GM12892 (cell line): ENCODE measurements around the gene TIAL1.
"Not testable (repeated sequence)": the region's sequence is repeated elsewhere in the genome, so short reads cannot be mapped to it uniquely, and the experiment has no call there.

Experiments used
- DNase-seq: peaks from one replicate; pipeline ENCODE4 v3.0.0; 2011; ENCODE audit not compliant: insufficient read length
- FAIRE-seq: peaks from 2 replicates; lab custom pipeline; 2011; peaks lifted over from hg19 to GRCh38; lab: Jason Lieb, UNC
- POLR2A ChIP-seq: IDR thresholded peaks from 2 replicates; pipeline ENCODE4 v1.6.1; 2011; ENCODE audit warnings: low read depth, low read length, control low read depth
- POLR2AphosphoS5 ChIP-seq: IDR thresholded peaks from 2 replicates; pipeline ENCODE4 v1.6.1; 2011; ENCODE audit warnings: low read depth, low read length, control low read depth
- TAF1 ChIP-seq: IDR thresholded peaks from 2 replicates; pipeline ENCODE4 v1.6.1; 2011; ENCODE audit warnings: low read depth, mild to moderate bottlenecking, control low read depth, low read length, borderline replicate concordance

The TIAL1 gene

DNA sequence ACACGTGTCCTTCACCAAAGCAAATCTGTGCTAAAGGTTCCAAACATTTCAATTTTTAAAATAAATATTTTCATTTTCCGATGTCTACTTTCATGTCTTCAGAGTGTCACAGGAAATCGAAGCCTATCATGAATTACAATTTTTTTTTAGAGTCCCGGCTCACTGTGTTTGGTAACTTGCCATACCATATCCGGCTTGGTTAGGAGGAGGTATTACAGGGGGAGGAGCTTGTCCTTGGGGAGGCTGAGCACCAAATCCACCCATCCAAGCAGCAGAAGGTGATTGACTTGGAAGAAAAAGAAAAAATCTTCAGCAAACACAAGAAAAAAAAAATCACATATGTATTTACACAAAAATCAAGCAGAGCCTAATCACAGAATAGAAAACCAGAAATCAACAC, 21.3 kb downstream of the TIAL1 start:
- no peak for DNase-seq
- TF ChIP-seq POLR2A, result no peak
- no peak for TF ChIP-seq POLR2AphosphoS5
- TF ChIP-seq TAF1, result no peak
- no peak for FAIRE-seq

DNA sequence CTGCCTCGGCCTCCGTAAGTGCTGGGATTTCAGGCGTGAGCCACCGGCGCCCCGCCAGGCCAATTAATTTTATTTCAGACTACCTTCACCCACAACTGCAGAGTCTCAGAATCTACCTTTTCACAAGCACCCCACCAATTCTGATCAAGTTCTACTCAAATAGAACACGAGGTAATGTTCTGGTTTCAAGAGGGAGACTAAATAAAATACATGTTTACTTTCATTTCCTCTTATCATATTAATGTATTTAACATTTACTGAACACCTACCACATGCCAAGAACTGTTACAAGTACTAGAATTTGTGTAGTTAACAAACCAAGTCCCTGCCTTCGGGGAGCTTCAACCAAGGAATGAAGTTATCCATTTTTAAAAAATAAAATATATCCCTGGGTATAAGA, 28.8 kb downstream of the TIAL1 start:
- DNase-seq (no peak), FAIRE-seq (peak; percentile 46)
- TF ChIP-seq POLR2A (no peak), TAF1 (no peak), POLR2AphosphoS5 (no peak)

DNA sequence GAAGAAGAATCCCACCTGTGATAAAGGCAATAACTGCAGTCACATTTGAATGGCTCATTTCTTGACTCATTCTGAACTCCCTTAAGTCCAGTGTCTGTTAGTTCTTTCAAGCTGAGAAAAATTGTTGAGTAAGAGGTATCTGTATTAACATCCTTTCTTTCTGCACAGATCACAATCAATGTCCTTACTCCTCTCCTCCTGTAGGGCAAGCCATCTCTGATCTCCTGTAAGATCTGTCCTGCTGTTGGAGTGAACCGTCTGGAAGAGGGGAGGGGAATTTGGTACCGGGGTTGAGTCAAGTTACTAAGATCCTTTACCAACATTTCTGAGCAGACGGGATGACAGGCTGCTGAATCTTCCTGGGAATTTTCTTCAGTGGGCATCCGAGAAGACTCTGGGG, 34.7 kb downstream of the TIAL1 start:
- no peak for FAIRE-seq
- no peak for TF ChIP-seq TAF1
- no peak for TF ChIP-seq POLR2AphosphoS5
- no peak for TF ChIP-seq POLR2A
- DNase-seq, result no peak

DNA sequence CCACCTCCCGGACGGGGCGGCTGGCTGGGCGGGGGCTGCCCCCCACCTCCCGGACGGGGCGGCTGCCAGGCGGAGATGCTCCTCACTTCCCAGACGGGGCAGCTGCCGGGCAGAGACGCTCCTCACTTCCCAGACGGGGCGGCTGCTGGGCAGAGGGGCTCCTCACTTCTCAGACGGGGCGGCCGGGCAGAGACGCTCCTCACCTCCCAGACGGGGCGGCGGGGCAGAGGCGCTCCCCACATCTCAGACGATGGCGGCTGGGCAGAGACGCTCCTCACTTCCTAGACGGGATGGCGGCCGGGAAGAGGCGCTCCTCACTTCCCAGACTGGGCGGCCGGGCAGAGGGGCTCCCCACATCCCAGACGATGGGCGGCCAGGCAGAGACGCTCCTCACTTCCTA, 37.3 kb downstream of the TIAL1 start:
- FAIRE-seq, DNase-seq: not testable (repeated sequence)

DNA sequence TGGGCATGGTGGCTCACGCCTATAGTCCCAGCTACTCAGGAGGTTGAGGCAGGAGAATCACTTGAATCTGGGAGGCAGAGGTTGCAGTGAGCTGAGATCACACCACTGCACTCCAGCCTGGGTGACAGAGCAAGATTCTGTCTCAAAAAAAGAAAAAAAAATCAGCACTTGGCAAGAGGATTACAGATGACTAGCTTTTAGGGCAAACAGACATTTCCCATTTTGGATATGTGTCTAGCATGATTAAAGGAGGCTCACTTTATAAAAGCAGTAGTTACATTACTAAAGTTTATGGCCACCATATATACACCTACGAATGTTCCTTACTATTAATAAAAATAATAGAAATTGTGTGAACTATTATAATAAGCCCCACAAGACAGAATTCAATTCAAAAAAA, 40.7 kb downstream of the TIAL1 start:
- FAIRE-seq, DNase-seq: not testable (repeated sequence)

DNA sequence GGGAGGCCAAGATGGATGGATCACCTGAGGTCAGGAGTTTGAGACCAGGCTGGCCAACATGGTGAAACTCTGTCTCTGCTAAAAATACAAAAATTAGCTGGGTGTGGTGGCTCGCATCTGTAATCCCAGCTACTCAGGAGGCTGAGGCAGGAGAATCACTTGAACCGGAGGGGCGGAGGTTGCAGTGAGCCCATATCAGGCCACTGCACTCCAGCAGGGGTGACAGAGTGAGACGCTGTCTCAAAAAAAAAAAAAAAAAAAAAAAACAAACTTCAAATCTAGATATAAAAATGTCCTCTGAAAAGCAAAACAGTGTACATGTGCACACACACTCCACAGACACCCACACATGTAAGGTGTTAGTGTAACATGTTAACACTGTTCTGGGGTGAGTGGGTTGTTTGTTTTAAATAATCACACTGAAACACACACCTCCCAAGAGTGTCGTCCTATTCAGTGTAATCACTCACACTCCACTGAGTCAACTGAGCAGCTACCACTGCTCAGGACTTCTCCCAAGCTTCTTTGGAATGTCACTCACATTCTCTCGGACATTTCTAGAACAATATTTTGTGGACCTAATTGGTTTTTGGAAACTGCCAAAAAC, 41.5 kb downstream of the TIAL1 start:
- DNase-seq (no peak), FAIRE-seq (no peak)
- TF ChIP-seq TAF1, result no peak
- TF ChIP-seq POLR2A, result no peak
- TF ChIP-seq POLR2AphosphoS5, result no peak

DNA sequence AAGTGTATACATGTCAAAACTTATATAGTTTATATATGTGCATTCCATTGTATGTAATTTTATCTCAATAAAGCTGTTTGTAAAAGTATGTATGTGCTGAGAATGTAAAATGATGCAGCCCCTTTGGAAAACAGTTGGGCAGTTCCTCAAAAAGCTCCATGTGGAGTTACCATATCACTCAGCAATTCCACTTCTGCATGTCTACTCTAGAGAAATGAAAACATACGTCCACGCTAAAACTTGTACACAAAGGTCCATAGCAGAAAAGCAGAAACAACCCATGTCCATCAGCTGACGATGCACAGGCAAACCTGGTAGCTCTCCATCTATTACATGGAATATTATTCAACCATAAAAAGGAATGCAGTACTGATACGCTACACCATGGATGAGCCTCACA, 45.9 kb downstream of the TIAL1 start:
- no peak for FAIRE-seq
- no peak for DNase-seq
- TF ChIP-seq TAF1, result no peak
- no peak for TF ChIP-seq POLR2AphosphoS5
- no peak for TF ChIP-seq POLR2A

DNA sequence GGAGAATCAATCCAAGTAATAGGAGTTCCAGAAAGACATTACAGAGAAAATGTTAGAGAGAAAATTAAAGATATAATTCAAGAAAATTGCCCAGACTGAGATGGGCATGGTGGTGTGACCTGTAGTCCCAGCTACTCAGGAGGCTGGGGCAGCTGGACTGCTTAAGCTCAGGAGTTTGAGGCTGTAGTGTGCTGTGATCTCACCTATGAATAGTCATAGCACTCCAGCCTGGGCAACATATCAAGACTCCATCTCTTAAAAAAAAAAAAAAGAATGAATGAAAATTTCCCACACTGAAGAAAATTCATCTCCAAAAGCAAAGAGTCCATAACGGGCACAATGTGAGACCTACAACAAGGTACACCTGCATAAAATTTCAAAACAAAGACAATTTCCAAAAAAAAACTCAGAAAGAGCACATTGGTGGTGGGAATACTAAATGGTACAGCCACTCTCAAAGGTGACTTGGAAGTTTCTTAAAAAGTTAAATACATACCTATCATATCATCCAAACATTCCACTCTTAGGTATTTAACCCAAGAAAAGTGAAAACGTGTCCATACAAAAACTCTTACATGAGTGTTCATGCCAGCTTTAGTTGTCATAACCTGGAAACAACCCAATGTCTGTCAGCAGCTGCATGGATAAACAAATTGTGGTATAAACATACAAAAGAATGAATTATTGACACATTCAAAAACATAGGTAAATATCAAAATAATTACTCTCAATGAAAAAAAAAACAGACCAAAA, 47.3 kb downstream of the TIAL1 start:
- TF ChIP-seq POLR2AphosphoS5 (no peak), POLR2A (no peak), TAF1 (no peak)
- FAIRE-seq (no peak), DNase-seq (no peak)

DNA sequence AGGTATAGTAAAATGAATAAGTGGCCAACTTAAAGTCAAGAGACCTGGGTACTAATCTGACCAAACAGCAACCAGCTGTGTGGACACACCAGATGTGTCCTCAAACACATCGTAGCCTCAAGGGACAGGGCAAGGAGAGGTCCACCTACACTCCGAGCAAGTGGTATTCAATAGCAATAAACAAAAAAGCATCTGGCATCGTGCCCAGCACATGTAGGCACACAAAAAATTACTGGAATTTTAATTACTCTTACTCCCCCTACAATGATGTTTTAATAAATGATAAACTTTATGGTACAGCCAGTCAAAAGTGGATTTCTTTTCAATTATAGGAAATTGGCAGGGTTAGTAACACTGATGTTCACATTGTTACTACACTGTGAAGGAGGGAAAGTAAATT, 50.8 kb downstream of the TIAL1 start:
- TF ChIP-seq POLR2AphosphoS5 (no peak), POLR2A (no peak), TAF1 (no peak)
- no peak for FAIRE-seq

DNA sequence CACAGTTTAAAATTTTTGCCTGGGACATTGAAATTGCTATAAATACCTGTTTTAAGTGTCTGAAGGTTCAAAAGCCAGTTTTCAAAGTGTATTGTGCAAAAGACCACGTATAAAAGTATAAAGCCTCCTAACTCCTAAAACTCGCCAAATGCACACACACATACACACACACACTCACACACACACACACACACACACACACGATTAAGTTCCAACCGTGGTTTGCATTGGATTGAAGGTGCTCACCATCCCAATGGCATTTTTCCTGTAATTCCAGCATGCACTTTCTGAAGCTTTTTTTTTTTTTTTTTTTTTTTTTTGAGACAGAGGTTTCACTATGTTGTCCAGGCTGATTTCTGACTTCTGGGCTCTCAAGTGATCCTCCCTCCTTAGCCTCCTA, 51.5 kb downstream of the TIAL1 start:
- FAIRE-seq (no peak), DNase-seq (no peak)
- no peak for TF ChIP-seq POLR2A
- no peak for TF ChIP-seq POLR2AphosphoS5
- no peak for TF ChIP-seq TAF1

More for the DNA sequence above, 50.8 kb downstream of the TIAL1 start:
- no peak for DNase-seq

DNA sequence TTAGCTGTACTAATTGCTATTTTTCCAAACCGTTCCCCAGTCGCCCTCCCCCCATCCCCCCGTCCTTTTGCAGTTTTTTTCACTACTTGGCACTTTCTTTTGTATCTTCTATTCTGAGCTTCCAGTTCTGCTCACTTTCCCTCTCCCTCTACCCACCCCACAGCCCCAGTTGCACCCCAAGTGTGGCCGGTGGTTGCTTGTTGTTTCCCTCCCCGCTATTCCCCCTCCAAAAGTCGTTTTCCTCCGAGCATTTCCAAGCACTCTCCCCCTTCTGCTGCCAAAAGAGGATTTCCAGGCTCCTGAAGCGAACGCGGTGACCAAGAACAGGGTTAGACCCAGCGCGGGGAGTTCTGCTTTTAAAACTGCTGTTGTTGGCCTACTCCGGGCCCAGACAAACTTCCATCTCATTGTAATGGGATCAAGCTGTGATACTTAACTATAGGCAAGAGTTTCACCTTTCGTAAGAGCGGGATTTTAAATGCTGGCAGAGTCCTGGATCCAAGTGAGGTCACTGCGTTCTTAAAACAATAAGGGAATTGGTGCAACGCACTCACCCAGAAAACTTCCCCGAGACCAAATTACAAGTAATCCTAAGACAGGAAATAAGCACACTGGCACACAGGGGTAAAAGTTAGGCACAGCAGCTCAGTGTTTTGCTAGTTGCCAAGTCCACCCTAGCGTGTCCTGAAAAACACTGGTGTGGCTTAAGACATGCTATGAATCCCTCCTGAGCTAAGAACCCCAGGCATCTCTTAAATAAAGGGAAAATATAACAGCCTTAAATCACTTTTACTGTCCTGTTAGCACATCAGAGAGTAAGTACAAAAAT, 52.7 kb downstream of the TIAL1 start:
- DNase-seq (no peak), FAIRE-seq (no peak)
- no peak for TF ChIP-seq POLR2A
- TF ChIP-seq TAF1, result no peak
- no peak for TF ChIP-seq POLR2AphosphoS5
